HCT116 (cell line): Measurements from ENCODE around the gene SLC27A2. TPM values are rescaled to one million over a fixed set of nuclear protein-coding genes. Genes with fewer than 3 reads are reported as not detected.

Experiments
- ATAC-seq: fragments of 200-7000 bp; cut with Tn5 transposase; 2 replicates; pipeline ENCODE4 v1.9.1; 2020; ENCODE audit warnings: mild to moderate bottlenecking, moderate library complexity
- BruUV-seq: library from RNA; stranded (reverse); fragments of 400-500 nt; replicated peaks from 2 replicates; lab custom pipeline; 2021; lab: Mats Ljungman, UMichigan
- CTCF ChIA-PET: fragments of 300-600 bp; sonication (Branson Sonifier 250); formaldehyde crosslinking; loops from one replicate; lab custom pipeline; 2021; ENCODE audit warnings: antibody characterized with exemption; lab: Charles Lee
- POLR2A ChIA-PET: fragments of 300-600, 350-600 bp; sonication (Branson Sonifier 250); formaldehyde crosslinking; loops from one replicate; lab custom pipeline; 2021; ENCODE audit warnings: antibody characterized with exemption; lab: Charles Lee
- RAD21 ChIA-PET, 2 experiments: fragments of 300-600 bp; sonication (Branson Sonifier 250); formaldehyde crosslinking; loops; one replicate each; lab custom pipeline; 2023; ENCODE audit warnings: low total read pairs in 2 of 2; ENCODE audit not compliant: uncharacterized antibody in 2 of 2, unreplicated experiment in 2 of 2, low non-redundant PET in 1 of 2; lab: Charles Lee
- DNase-seq: peaks from one replicate; pipeline ENCODE4 v3.0.0-alpha.2; 2010; ENCODE audit warnings: low read depth, low spot score
- H2AFZ ChIP-seq: fragments of 200-600 bp; shearing (Covaris generic), sonication (generic); 2 replicates; pipeline ENCODE4 v1.6.1; 2017; ENCODE audit warnings: low read depth, mixed run types, mixed read lengths, antibody characterized with exemption, low read length; ENCODE audit not compliant: poor library complexity, severe bottlenecking
- H3K27ac ChIP-seq: 2 replicates; pipeline ENCODE4 v1.5.1; 2012; ENCODE audit warnings: low read depth, low read length
- H3K27me3 ChIP-seq: fragments of 200-600 bp; sonication (generic); 2 replicates; pipeline ENCODE4 v1.6.1; 2016; ENCODE audit warnings: mixed run types, low read length, mixed read lengths; ENCODE audit not compliant: insufficient read depth
- H3K36me3 ChIP-seq, 2 experiments: fragments of 200-500 bp in 1 of 2; fragments of 200-600 bp in 1 of 2; sonication (Bioruptor generic) in 1 of 2; sonication (generic) in 1 of 2; 2 replicates each; pipeline versions ENCODE4 v1.5.1 to v1.6.1; 2014 to 2016; ENCODE audit warnings: low read length in 2 of 2, inconsistent platforms in 1 of 2, mixed read lengths in 1 of 2, mixed run types in 1 of 2; ENCODE audit not compliant: insufficient read depth in 2 of 2, control insufficient read depth in 1 of 2
- H3K4me1 ChIP-seq, 2 experiments: fragments of 200-600 bp in 1 of 2; sonication (generic) in 1 of 2; 2 replicates each; pipeline versions ENCODE4 v1.5.1 to v1.6.1; 2012 to 2017; ENCODE audit warnings: low read length in 2 of 2, inconsistent platforms in 1 of 2, mild to moderate bottlenecking in 1 of 2, mixed read lengths in 1 of 2, mixed run types in 1 of 2, moderate library complexity in 1 of 2; ENCODE audit not compliant: insufficient read depth in 2 of 2, control insufficient read depth in 1 of 2
- H3K4me2 ChIP-seq: fragments of 200-600 bp; sonication (generic); 2 replicates; pipeline ENCODE4 v1.6.1; 2017; ENCODE audit warnings: mixed run types, low read length, mixed read lengths
- H3K4me3 ChIP-seq, 2 experiments: fragments of 200-600 bp in 1 of 2; sonication (generic) in 1 of 2; replicated peaks in 1 of 2; 2 replicates each; pipeline ENCODE4 v1.5.1; 2011 to 2016; ENCODE audit warnings: low read length in 2 of 2, control low read depth in 1 of 2, low read depth in 1 of 2, mild to moderate bottlenecking in 1 of 2, mixed read lengths in 1 of 2, mixed run types in 1 of 2
- H3K79me2 ChIP-seq: fragments of 200-600 bp; sonication (generic); 2 replicates; pipeline ENCODE4 v1.6.1; 2017; ENCODE audit warnings: mild to moderate bottlenecking, mixed run types, low read length, moderate library complexity, mixed read lengths; ENCODE audit not compliant: insufficient read depth
- H3K9ac ChIP-seq: fragments of 200-600 bp; sonication (generic); 2 replicates; pipeline ENCODE4 v1.6.1; 2016; ENCODE audit warnings: low read length, mixed read lengths
- H3K9me2 ChIP-seq: fragments of 200-600 bp; sonication (generic), shearing (Covaris generic); 2 replicates; pipeline ENCODE4 v1.6.1; 2017; ENCODE audit warnings: mixed run types, mild to moderate bottlenecking, moderate library complexity; ENCODE audit not compliant: insufficient read depth
- H3K9me3 ChIP-seq, 2 experiments: fragments of 200-500 bp in 1 of 2; fragments of 200-600 bp in 1 of 2; sonication (Bioruptor generic) in 1 of 2; sonication (generic) in 1 of 2; 2 replicates each; pipeline ENCODE4 v1.6.1; 2014 to 2017; ENCODE audit warnings: low read length in 2 of 2, mixed read lengths in 2 of 2, inconsistent platforms in 1 of 2, low read depth in 1 of 2, mild to moderate bottlenecking in 1 of 2, mixed run types in 1 of 2, moderate library complexity in 1 of 2; ENCODE audit not compliant: control insufficient read depth in 1 of 2, insufficient read depth in 1 of 2
- H4K20me1 ChIP-seq: fragments of 200-600 bp; sonication (generic), shearing (Covaris generic); 2 replicates; pipeline ENCODE4 v1.6.1; 2017; ENCODE audit warnings: mixed run types, mild to moderate bottlenecking, moderate library complexity; ENCODE audit not compliant: insufficient read depth
- ATF3 ChIP-seq: IDR thresholded peaks from 2 replicates; pipeline ENCODE4 v1.6.1; 2012
- CBX3 ChIP-seq: IDR thresholded peaks from 2 replicates; pipeline ENCODE4 v1.6.1; 2012; ENCODE audit warnings: low read depth
- ELF1 ChIP-seq: IDR thresholded peaks from 2 replicates; pipeline ENCODE4 v1.6.1; 2012; ENCODE audit warnings: low read depth, borderline replicate concordance
- EZH2phosphoT487 ChIP-seq: fragments of 200-600 bp; IDR thresholded peaks from 2 replicates; pipeline ENCODE4 v1.6.1; 2018; ENCODE audit warnings: antibody characterized with exemption, borderline replicate concordance
- JUND ChIP-seq: IDR thresholded peaks from 2 replicates; pipeline ENCODE4 v1.6.1; 2012
- POLR2AphosphoS5 ChIP-seq: IDR thresholded peaks from 2 replicates; pipeline ENCODE4 v1.6.1; 2011; ENCODE audit warnings: mild to moderate bottlenecking, low read depth, low read length, moderate library complexity
- RAD21 ChIP-seq: IDR thresholded peaks from 2 replicates; pipeline ENCODE4 v1.6.1; 2012; ENCODE audit warnings: low read depth, mild to moderate bottlenecking
- SIN3A ChIP-seq: IDR thresholded peaks from 2 replicates; pipeline ENCODE4 v1.6.1; 2012; ENCODE audit warnings: low read depth
- YY1 ChIP-seq: IDR thresholded peaks from 2 replicates; pipeline ENCODE4 v1.6.1; 2011; ENCODE audit warnings: low read length, low read depth, moderate library complexity, mild to moderate bottlenecking; ENCODE audit not compliant: insufficient replicate concordance; ENCODE audit errors: extremely low read depth
- intact Hi-C: fragments of 100-400 bp; cut with micrococcal nuclease; formaldehyde crosslinking; loops from 2 replicates; pipeline ENCODE4 v1.10.0; 2022
- total RNA-seq: library from RNA; stranded (reverse); gene quantifications from one replicate; pipeline ENCODE4 v1.2.1, GENCODE V29; 2021; ENCODE audit not compliant: unreplicated experiment
- TF ChIP-seq, protein P1 (sequence below): IDR thresholded peaks from 2 replicates; pipeline ENCODE4 v1.6.1; 2012; ENCODE audit warnings: low read depth

The SLC27A2 gene
- total RNA-seq, 1 experiment from 2014 or later: 14.0 TPM

- Histone ChIP-seq H3K4me3 (no peak overlapping the region), H3K4me2 (no peak overlapping the region), H3K27me3 (no peaks in the 10 kb centered on the region), H3K36me3 (no peaks in the 10 kb centered on the region), H2AFZ (no peak overlapping the region), H3K4me1 (no peaks in the 10 kb centered on the region), H3K9me2 (no peaks in the 10 kb centered on the region), H3K79me2 (no peaks in the 10 kb centered on the region), H3K9ac (no peak overlapping the region), H4K20me1 (no peaks in the 10 kb centered on the region), H3K9me3 (no peaks in the 10 kb centered on the region), H3K27ac (no peak overlapping the region)
- intact Hi-C loops: loop anchor here (10.0 kb wide), 1 partner anchor 65 kb away; no protein-coding TSS in a partner anchor
- ATAC-seq (no peak), DNase-seq (no peak)
- CTCF ChIA-PET: interaction anchor here (1.1 kb wide), 1 partner anchor 36 kb away, joined by 3 read pairs; no protein-coding TSS in a partner anchor
- no peak for TF ChIP-seq POLR2AphosphoS5
- TF ChIP-seq EZH2phosphoT487: no peak
- TF ChIP-seq JUND: no peak
- no peak for TF ChIP-seq CBX3
- TF ChIP-seq, protein P1, sequence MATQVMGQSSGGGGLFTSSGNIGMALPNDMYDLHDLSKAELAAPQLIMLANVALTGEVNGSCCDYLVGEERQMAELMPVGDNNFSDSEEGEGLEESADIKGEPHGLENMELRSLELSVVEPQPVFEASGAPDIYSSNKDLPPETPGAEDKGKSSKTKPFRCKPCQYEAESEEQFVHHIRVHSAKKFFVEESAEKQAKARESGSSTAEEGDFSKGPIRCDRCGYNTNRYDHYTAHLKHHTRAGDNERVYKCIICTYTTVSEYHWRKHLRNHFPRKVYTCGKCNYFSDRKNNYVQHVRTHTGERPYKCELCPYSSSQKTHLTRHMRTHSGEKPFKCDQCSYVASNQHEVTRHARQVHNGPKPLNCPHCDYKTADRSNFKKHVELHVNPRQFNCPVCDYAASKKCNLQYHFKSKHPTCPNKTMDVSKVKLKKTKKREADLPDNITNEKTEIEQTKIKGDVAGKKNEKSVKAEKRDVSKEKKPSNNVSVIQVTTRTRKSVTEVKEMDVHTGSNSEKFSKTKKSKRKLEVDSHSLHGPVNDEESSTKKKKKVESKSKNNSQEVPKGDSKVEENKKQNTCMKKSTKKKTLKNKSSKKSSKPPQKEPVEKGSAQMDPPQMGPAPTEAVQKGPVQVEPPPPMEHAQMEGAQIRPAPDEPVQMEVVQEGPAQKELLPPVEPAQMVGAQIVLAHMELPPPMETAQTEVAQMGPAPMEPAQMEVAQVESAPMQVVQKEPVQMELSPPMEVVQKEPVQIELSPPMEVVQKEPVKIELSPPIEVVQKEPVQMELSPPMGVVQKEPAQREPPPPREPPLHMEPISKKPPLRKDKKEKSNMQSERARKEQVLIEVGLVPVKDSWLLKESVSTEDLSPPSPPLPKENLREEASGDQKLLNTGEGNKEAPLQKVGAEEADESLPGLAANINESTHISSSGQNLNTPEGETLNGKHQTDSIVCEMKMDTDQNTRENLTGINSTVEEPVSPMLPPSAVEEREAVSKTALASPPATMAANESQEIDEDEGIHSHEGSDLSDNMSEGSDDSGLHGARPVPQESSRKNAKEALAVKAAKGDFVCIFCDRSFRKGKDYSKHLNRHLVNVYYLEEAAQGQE: no peak
- TF ChIP-seq RAD21: no peak
- TF ChIP-seq ATF3: no peak
- no peak for TF ChIP-seq SIN3A
- no peak for TF ChIP-seq ELF1
- no peak for TF ChIP-seq YY1
- RAD21 ChIA-PET: interaction anchor here in 1 of 2 experiments (0.6 kb wide), 1 partner anchor 505 kb away, joined by 3 read pairs; no protein-coding TSS in a partner anchor
- BruUV-seq: no TSS peak
- POLR2A ChIA-PET: no interaction called here
These were observed 98.3 kb downstream of the SLC27A2 start for GRCh38 chr15:50280271-50280670.
